MM.1S (cell line): ENCODE results near the gene ARHGAP4.

Experiments
- CTCF ChIP-seq: fragments of 300-600 bp; sonication (generic); IDR thresholded peaks from 2 replicates; pipeline ENCODE4 v1.5.1; 2016; ENCODE audit warnings: antibody characterized with exemption, low read length, mixed read lengths
- EZH2 ChIP-seq: fragments of 300-600 bp; sonication (generic); optimal IDR thresholded peaks from 2 replicates; pipeline ENCODE3; 2017; ENCODE audit warnings: low read depth, mild to moderate bottlenecking, antibody characterized with exemption, low read length, mixed read lengths

GRCh38 chrX:153884136-153884535 lies 41.9 kb downstream of the ARHGAP4 start:
- no peak for TF ChIP-seq CTCF
- no peak for TF ChIP-seq EZH2
